Kidney epithelial cell (primary cell): Measurements from ENCODE around the gene FAT2. TPM values are rescaled to one million over a fixed set of nuclear protein-coding genes. Genes with fewer than 3 reads are reported as not detected.
A peak's percentile ranks its signal among the peaks of the same experiment; 100 is the strongest.

Experiments used
- DNase-seq: peaks from one replicate; pipeline ENCODE4 v3.0.0-alpha.2; 2010; ENCODE audit warnings: low read depth
- H3K27me3 ChIP-seq: 2 replicates; pipeline ENCODE4 v1.6.0; 2011; ENCODE audit warnings: low read length; ENCODE audit not compliant: control insufficient read depth, insufficient read depth
- H3K36me3 ChIP-seq: 2 replicates; pipeline ENCODE4 v1.5.1; 2011; ENCODE audit warnings: low read length; ENCODE audit not compliant: control insufficient read depth, insufficient read depth
- H3K4me3 ChIP-seq: 2 replicates; pipeline ENCODE4 v1.5.1; 2011; ENCODE audit warnings: low read depth, mild to moderate bottlenecking, control low read depth, low read length
- total RNA-seq: library from RNA; depleted of rRNA; stranded (reverse); fragments of >200 nt; gene quantifications from 2 replicates; pipeline ENCODE4 v1.2.3, GENCODE V29; 2015
- TF ChIP-seq, protein P1 (sequence below): IDR thresholded peaks from 2 replicates; pipeline ENCODE4 v1.5.1; 2011; ENCODE audit warnings: mild to moderate bottlenecking, moderate library complexity, low read length, control low read depth, inconsistent platforms; ENCODE audit not compliant: insufficient read depth, poor library complexity, severe bottlenecking

Gene FAT2
- total RNA-seq, 1 donor from 2014 or later, result 0.58 TPM

DNA sequence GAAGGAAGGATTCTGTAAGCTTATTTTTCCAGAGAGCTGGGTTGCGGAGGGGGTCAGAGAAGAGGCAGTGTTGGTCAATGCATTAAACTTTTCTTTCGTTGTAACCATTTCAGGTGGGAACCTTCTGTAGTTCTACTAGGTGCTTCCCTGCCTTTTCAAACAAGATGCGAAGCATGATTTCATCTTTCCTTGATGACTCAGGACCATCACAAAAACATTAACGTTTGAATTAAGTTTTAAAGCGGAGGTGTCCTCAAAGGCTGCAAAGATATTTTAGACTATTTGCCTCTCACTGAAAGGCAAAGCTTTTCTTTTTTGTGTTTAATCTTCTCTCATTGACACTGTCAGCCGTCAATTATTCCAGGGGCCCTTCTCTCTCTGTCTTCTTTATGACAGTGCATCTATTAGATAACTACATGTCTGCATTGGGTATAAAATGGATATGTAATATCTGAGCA, 26.3 kb upstream of the FAT2 start:
- TF ChIP-seq, protein P1, sequence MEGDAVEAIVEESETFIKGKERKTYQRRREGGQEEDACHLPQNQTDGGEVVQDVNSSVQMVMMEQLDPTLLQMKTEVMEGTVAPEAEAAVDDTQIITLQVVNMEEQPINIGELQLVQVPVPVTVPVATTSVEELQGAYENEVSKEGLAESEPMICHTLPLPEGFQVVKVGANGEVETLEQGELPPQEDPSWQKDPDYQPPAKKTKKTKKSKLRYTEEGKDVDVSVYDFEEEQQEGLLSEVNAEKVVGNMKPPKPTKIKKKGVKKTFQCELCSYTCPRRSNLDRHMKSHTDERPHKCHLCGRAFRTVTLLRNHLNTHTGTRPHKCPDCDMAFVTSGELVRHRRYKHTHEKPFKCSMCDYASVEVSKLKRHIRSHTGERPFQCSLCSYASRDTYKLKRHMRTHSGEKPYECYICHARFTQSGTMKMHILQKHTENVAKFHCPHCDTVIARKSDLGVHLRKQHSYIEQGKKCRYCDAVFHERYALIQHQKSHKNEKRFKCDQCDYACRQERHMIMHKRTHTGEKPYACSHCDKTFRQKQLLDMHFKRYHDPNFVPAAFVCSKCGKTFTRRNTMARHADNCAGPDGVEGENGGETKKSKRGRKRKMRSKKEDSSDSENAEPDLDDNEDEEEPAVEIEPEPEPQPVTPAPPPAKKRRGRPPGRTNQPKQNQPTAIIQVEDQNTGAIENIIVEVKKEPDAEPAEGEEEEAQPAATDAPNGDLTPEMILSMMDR, result no peak
- no peak for DNase-seq
- Histone ChIP-seq H3K27me3 (peaks cover 2% of the 10 kb centered on the region), H3K4me3 (no peak overlapping the region), H3K36me3 (no peaks in the 10 kb centered on the region)

DNA sequence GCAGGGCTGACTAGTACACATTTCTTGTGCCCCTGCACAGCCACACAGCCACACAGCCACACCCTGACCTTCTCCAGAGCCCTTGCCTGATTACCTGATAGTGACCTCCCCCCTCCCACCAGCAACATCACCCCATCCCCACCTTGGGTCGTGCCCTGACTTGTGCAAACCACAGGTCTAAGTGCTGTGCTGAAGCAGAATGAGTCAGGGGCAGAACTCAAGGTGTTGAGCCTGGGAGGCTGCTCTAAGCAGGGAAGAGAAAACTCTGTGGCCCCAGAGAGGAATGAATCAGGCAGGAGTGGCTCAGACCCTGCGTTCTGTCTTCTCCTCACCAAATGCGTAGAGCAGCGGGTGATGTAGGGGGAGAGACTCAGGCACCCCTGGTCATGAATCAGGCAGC, 24.3 kb upstream of the FAT2 start:
- Histone ChIP-seq H3K27me3 (no peaks in the 10 kb centered on the region), H3K4me3 (no peak overlapping the region), H3K36me3 (no peaks in the 10 kb centered on the region)
- TF ChIP-seq, protein P1, result no peak
- DNase-seq, result no peak

DNA sequence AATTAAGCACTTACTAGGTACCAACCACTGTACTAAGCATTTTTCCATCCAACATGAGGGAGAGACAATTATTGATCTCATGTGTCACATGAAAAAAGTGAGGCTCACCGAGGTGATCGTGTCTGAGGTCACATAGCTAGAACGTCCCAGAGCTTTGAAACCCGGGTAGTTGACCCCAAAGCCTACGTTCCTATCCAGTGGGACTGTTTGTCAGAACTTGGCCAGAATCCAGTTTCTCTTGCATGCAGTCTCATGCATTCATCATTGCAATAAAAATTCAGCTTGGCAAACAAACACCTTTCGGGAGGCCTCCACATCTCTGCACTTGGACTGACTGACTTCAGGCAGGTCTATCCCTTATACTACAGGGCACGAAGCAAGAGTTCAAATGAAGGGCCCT, 23.4 kb upstream of the FAT2 start:
- no peak for DNase-seq
- TF ChIP-seq, protein P1, result no peak
- H3K27me3 ChIP-seq, result no peaks in the 10 kb centered on the region
- H3K36me3 ChIP-seq, result no peaks in the 10 kb centered on the region
- H3K4me3 ChIP-seq, result no peak overlapping the region

DNA sequence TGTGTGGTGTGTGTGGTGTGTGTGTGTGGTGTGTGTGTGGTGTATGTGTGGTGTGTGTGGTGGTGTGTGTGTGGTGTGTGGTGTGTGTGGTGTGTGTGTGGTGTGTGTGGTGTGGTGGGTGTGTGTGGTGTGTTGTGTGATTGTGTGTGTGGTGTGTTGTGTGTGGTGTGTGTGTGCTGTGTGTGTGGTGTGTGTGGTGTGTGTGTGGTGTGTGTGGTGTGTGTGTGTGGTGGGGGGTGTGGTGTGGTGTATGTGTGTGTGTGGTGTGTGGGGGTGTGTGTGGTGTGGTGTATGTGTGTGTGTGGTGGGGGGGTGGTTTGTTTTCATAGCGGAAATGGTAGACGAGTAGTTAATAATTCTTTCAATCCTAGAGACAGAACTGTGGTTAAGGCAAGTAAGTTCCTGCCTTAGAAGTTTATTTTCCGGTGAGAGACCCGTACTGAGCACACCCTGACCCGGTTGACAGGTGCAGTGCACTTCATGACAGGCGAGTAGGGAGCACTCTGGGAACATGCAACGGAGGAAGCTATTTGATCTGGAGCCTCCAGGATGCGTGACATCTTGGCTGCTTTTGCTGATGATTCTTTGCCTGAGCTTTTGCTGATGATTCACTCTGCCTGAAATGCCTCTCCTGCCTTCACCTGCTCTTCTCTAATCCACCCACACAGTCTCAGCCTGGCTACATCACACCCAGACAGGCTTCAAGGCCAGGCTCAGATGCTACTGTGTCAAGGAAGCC, 21.7 kb upstream of the FAT2 start:
- no peaks in the 10 kb centered on the region for H3K27me3 ChIP-seq
- H3K4me3 ChIP-seq, result no peak overlapping the region
- no peaks in the 10 kb centered on the region for H3K36me3 ChIP-seq
- DNase-seq, result peak; percentile 93
- TF ChIP-seq, protein P1, result no peak

DNA sequence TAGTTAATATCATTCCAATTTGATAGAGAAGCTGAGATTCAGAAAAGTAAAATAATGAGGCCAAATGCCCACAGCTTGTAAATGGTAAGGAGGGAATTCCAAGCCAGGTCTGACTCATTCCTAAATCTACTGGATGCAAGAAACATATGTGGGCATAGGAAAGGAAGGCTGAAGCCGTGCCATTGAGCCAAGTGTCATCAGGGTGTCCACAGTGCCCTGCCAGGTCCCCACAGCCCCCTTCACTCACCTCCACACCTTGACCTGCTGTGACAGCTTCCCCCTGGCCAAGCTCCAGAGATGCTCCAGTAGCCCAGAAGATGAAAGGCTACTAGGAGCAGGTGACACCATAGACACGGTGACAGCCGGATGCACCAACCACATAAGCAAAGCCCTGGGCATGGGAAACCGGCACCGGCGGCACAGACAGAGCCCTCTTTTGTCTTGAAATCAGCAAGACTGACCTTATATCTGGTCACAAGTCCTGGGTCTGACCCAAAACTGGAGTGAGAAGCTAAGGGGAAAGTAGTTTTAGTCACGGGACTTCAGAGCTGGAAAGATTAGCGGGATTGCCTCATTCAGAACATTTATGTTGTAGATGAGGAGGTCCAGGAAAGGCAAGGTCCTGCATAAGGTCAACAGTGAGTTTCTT, 20.1 kb upstream of the FAT2 start:
- H3K4me3 ChIP-seq, result no peak overlapping the region
- no peak for DNase-seq
- TF ChIP-seq, protein P1, result no peak
- no peaks in the 10 kb centered on the region for H3K36me3 ChIP-seq
- H3K27me3 ChIP-seq, result peaks cover 2% of the 10 kb centered on the region
